HG03442 (cell line): Measurements from ENCODE around the gene UGT2B10.
"Not testable (repeated sequence)": the region's sequence is repeated elsewhere in the genome, so short reads cannot be mapped to it uniquely, and the experiment has no call there.

Experiments used
- ATAC-seq: cut with Tn5 transposase; IDR thresholded peaks from one replicate; pipeline ENCODE4 v1.9.1; 2021; ENCODE audit warnings: mild to moderate bottlenecking, moderate library complexity; ENCODE audit not compliant: unreplicated experiment

The UGT2B10 gene

DNA sequence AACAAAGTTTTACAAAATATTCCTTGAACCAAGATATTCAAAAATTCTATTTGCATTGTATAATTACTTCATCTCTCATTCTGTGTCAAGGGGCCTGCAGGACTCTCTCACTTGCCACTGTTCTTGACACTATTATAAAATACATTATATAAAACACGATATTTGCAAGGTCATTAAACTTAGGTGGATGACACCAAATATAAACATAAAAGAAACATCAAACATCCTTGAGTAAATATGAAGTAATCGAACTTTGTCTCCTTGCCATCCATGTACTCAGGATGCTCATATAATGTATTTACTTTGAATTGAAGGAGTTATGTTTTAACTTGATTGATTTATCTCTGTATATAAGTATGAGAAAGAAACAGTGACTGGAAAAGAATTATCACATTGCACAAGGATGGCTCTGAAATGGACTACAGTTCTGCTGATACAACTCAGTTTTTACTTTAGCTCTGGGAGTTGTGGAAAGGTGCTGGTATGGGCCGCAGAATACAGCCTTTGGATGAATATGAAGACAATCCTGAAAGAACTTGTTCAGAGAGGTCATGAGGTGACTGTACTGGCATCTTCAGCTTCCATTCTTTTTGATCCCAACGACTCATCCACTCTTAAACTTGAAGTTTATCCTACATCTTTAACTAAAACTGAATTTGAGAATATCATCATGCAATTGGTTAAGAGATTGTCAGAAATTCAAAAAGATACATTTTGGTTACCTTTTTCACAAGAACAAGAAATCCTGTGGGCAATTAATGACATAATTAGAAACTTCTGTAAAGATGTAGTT is at the start of gene UGT2B10:
UGT2B10 (plus strand) TSS at position 378 of the 793 bp plus-strand sequence; CDS start at position 404, 26 bp downstream.
- ATAC-seq = not testable (repeated sequence)

DNA sequence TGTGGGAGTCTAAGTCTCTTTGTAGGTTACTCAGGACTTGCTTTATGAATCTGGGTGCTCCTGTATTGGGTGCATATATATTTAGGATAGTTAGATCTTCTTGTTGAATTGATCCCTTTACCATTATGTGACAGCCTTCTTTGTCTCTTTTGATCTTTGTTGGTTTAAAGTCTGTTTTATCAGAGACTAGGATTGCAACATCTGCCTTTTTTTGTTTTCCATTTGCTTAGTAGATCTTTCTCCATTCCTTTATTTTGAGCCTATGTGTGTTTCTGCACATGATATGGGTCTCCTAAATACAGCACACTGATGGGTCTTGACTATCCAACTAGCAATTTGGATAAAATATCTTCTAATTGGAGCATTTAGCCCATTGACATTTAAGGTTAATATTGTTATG is 44.0 kb upstream of the UGT2B10 start:
- ATAC-seq = not testable (repeated sequence)

DNA sequence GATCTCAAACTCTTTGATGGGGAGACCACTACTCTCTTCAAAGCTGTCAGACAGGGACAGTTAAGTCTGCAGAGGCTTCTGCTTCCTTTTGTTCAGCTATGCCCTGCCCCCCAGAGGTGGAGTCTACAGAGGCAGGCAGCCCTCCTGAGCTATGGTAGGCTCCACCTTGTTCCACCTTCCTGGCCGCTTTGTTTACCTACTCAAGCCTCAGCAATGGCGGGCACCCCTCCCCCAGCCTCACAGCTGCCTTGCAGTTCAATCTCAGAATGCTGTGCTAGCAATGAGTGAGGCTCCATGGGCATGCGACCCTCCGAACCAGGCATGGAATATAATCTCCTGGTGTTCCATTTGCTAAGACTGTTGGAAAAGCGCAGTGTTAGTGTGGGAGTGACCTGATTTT is 42.1 kb upstream of the UGT2B10 start:
- no peak for ATAC-seq

DNA sequence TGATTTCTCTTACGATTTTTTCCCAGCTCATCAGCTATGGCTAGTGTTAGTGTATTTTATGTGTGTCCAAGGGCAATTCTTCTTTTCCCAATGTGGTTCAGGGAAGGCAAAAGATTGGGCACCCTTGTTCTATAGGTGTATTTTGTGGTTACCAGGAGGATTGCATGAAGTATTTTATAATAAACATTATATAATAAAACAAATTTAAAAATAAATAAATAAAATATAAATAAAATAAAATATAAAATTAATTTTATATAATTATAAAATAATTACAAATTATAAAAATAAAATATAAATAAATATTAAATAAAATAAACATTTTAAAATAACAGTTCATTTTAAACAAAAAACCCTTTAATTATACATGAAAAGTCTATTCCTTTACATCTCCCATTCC is 35.6 kb upstream of the UGT2B10 start:
- ATAC-seq = no peak

DNA sequence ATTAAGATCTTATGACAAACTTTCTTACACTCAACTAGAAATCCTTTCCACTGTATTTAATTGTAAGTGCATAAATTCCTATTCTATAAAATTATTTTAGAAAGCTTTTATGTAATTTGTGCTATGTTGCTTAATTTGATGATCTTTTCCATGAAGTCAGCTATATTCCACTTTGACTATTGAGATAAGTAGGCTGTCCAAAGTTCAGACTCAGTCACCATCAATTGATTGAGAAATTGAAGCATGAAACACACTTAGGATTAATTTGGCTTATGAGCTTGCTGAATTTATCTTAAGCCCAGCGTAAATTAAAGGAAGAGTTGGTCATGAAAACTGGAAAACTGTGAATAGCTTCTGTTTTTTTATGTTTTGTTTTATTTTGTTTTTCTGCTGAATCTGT is 18.7 kb upstream of the UGT2B10 start:
- no peak for ATAC-seq

DNA sequence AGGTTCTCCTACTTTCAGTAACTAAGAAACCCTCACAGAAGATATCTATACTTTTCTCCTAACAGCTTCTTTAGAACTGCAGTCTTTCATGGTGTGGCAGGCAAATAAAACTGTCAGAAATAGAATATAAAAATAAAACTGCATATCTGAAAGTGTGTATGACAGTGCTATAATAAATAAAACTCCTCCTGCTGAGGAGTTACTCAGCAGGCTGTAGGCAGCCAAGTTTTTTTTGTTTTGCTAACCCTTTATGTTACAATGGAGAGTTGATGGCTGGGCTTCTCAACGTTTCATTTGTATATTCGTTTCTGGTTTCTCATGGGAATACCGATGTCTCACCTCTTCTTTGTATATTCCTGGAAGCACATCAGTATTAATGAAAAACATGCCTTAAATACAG is 18.2 kb upstream of the UGT2B10 start:
- no peak for ATAC-seq

DNA sequence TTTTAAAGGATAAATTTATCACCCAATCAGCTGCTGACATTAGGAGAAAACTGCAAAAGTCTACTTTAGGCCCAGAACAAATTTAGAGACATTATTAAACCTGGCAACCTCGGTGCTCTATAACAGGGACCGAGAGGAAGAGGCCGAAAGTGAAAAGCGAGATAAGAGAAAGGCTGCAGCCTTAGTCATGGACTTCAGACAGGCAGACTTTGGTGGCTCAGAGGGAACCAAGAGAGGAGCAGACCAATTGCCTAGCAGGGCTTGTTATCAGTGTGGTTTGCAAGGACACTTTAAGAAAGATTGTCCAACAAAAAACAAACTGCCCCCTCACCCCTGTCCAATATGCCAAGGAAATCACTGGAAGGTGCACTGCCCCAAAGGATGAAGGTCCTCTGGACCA is 12.8 kb upstream of the UGT2B10 start:
- ATAC-seq = no peak

DNA sequence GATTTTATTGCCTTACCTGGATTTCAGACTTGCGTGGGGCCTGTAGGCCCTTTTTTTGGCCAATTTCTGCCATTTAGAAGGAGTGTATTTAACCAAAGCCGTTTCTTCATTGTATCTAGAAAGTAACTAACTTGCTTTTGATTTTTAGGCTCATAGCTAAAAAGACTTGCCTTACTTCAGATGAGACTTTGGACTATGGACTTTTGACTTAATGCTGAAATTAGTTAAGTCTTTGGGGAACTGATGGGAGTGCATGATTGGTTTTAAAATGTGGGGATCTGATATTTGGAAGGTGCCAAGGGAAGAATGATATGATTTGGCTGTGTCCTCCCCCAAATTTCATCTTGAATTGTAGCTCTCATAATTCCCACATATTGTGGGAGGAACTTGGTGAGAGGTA is 7.7 kb upstream of the UGT2B10 start:
- no peak for ATAC-seq

DNA sequence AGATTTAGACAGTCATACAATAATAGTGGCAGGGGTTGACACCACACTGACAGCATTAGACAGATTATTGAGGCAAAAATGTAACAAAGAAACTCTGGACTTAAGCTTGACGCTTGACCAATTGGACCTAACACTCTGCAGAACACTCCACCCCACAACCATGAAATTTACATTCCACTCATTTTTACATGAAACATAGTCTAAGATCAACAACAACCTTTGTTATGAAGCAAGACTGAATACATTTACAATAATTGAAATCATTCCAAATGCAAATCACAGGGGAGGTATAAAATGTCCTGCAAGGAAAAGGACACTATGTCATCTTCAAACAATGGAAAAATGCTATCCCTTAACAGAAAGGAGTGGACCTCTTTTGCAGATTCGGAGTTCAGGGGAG is 4.9 kb upstream of the UGT2B10 start:
- ATAC-seq = no peak

DNA sequence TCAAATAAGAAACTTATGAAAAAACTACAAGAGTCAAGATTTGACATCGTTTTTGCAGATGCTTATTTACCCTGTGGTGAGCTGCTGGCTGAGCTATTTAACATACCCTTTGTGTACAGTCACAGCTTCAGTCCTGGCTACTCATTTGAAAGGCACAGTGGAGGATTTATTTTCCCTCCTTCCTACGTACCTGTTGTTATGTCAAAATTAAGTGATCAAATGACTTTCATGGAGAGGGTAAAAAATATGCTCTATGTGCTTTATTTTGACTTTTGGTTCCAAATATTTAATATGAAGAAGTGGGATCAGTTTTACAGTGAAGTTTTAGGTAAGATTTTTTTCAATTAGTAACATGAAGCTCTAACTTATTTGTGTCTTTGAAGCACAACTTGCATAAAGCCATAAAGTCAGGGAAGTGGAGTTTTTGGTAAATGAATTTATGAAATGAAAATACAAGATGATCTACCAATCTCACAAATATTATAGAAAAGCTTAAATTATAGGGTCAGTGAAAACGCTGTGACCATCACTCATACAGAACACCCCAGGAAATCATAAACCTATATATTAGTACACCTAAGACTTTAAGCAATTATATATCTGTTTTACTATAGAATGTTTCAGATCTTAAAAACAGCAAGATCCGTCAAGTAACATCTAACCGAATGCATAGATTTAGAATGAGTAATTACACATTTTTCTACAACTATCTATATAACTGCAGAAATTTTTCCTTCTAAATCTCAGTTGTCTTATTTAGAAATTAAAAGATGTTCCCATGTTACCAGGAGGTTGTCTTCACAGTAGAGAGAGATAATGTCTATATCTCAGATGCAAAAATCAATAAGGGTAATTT is 844 bp downstream of the UGT2B10 start:
- ATAC-seq = not testable (repeated sequence)

DNA sequence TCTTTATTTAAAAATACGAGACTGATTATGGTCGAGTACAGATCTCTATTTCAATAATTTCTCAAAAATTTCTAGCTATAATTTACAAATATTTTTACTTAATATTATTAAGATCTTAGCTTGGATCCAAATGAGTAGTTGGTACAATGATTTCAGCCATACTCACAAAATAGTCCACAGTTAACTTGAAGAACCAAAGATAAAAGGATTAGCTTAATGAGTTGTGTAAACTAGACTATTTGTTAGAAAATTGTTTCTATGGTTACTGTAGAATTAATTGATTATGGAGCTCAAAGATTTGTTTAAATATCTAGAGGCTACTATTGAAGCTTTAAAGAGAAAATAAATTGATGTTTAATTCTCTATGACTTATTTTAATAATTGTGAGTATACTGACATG is 1.6 kb downstream of the UGT2B10 start:
- ATAC-seq = no peak

DNA sequence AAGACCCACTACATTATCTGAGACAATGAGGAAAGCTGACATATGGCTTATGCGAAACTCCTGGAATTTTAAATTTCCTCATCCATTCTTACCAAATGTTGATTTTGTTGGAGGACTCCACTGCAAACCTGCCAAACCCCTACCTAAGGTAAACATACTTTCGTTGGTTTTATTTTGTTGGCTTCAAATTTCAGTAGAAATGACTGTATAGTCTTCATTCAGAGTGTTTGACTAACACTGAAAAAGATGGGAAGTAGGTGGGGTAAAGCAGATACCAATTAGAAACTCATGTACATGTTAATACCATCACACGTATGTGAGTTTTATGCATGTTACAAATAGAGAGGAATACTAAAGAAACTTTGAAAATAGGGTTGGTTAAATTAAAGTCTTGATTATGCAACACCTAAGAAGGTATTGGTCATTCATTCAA is 2.3 kb downstream of the UGT2B10 start:
- not testable (repeated sequence) for ATAC-seq

DNA sequence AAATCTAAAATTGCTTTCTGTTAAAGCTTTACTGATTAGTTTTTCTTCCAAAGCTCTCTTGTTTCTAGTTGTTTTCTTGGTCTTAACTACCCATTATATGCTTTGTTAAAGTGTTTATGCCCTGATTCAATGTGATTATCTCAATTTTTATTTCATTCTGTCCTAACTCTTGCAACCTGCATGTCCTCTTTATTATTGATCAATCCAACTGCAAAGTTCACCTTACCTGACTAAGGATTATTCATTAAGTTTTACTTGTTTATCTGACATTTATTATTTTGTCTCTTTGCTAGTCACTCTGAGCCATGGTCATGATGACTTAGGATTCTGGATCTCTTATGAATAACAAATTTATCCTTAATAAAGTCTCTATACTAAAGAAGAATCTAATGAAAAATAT is 15.8 kb downstream of the UGT2B10 start:
- ATAC-seq = no peak

DNA sequence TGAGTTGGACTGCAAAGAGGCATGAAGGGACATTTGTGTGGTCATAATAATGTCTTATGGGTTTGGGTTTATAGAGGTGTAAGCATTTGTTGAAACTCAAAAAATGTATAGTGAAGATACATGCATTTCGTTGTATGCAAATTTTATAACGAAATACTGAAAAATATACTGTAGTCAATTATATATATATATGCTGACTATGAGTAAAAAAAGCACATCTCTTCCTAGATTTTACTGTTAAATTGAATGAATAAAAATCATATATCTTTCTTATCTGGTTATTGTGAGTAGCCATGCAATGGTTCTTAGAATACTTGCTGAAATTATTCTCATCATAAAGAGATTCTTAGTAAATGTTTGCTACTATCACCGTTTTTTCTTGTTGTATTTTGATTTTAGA is 34.5 kb downstream of the UGT2B10 start:
- no peak for ATAC-seq

DNA sequence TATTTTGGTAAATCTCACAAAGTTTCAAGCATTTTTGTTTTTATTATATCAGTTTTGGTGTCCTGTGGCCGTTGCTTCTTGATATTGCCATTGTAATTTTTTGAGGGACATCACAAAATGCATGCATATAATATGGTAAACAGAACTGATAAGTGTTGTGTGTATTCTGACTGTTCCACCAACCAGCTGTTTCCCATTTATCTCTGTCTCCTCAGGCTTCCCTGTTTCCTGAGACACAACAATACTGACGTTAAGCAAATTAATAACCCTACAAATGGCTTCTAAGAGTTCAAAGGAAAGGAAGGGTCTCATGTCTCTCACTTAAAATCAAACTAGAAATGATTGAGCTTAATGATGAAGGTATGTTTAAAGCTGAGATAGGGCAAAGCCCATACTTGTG is 40.0 kb downstream of the UGT2B10 start:
- no peak for ATAC-seq

DNA sequence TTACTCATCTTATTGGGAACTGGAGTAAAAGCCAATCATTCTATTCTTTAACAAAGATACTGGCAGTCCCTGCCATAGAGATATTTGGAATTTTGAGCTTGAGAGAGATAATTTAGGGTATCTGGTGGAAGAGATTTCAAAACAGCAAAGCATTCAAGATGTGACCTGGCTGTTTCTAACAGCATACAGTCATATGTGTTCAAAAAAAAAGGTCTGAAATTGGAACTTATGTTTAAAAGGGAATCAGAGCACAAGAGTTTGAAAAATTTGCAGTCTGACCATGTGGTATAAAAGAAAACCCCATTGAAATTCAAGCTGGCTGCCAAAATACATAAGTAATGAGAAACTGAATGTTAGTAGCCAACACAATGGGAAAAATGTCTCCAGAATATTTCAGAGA is 42.2 kb downstream of the UGT2B10 start:
- no peak for ATAC-seq

DNA sequence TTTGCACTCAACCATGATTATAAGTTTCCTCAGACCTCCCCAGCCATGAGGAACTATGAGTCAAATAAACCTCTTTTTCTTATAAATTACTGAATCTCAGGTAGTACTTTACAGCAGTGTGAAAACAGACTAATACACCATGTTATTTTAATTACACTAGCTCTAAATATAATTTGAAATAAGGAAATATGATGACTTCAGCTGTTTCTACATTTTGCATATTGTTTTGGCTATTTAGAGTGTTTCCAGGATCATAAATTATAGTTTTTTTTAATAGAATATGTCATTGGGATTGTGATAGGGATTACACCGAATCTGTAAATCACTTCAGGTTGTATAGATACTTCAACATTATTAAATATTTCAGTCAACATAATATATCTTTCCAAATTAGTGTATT is 43.9 kb downstream of the UGT2B10 start:
- ATAC-seq = no peak

DNA sequence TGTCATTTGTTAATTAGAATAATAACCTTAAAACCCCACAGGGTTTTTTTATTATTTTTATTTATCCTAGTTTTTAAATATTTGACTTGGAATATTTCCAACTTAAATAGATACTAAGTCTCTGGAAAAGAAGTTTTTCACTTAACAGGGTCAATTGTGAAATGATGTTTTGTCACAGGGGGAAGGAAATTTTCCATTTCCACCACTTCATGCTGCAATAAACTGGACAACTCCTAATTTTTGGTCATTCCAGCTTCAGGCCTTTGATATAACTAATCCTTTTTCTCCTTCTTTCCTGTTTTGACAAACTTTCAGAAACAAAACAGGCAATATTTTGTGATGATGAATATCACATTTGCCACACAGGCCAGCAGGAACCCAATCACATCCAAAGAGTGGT is 45.3 kb downstream of the UGT2B10 start:
- ATAC-seq = no peak

DNA sequence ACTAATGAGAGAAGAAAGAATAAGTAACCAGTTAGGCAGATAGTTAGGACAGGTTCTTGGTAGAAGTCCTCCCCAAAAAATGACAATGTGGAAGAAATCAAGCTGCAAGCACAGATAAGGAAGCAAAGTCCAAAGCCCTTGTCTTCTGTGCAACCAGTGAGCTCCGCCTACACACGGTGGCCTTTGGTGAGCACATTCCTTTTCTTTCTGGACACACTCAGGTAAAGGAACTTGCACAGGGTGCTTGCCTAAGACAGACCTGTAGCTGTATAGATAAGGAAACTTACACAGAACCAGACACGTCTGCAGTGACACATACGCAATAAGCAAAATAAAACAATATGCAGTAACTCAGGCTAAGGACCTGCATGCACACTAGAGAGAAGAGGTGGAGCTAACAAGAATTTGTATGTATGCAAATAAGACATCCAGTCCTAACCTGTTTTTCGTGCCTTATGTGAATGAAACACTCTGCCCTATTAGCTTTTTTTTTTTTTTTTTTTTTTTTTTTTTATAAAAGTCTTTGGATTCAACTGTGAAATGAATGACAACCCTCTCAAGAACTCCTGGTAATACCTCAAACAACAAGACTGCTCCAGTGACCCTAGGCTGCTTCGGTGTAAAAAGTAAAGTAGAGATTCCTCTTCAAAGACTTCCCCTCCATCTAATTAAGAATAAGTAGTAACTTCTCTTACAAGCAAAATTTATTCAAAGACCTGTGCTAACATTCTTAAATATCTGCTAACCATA is 48.8 kb downstream of the UGT2B10 start:
- ATAC-seq = no peak

DNA sequence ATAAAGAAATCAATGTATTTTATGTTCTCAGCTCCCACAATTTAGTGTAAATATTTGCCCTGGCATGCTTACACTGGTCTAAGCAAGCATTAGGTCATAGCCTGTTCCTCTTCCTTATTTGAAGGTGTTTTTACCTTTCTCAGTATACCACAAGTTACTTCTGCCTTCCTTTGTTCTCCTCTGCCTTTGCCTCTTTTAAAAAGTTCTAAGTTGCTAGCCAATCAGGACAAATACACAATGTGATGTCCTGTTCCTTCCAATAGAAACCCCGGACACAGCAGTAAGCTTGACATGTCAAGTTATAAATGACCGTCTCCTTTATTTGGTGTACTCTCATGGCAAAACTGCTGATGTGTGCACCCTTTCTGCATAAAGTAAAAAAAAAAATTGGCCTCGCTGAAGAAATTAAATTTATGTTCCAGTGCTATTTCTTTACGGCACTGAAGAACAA is 49.4 kb downstream of the UGT2B10 start:
- ATAC-seq = no peak

DNA sequence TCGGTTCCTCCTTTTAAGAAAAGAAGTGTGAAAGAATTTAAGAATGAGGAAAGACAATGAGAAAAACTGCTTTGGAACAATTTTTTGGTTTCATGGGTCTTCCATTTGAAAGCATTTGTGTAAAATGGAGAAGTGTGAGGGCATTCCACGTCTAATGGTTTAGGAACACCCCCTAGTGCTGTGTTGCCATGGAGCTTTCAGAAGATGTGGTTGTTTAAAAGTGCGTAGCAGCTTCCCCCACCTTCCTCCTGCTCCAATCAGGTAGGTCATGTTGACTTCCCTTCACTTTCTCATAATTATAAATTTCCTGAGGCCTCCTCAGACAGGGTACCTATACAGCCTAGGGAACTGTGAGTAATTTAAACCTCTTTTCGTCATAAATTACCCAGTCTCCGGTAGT is 50.0 kb downstream of the UGT2B10 start:
- no peak for ATAC-seq
